ENCODE results near the gene FGF2.
"Not testable (repeated sequence)": the region's sequence is repeated elsewhere in the genome, so short reads cannot be mapped to it uniquely, and the experiment has no call there.

The FGF2 gene

GRCh38 chr4:122845066-122845465 lies 18.4 kb downstream of the FGF2 start:
- DNase-seq, result no peak
- H3K27me3 ChIP-seq (replicated peaks; ENCODE audit: insufficient read depth, low read length), result no peaks in the 10 kb centered on the region
- H3K4me3 ChIP-seq (ENCODE audit: low read length), result no peak overlapping the region
- no peaks in the 10 kb centered on the region; the same call in 1 of the 2 replicates for H3K36me3 ChIP-seq (replicated peaks; ENCODE audit: insufficient read depth, low read length)
- H3K27ac ChIP-seq (ENCODE audit: low read length), result no peak overlapping the region
- H2AFZ ChIP-seq (ENCODE audit: low read length), result no peak overlapping the region
- H3K4me2 ChIP-seq (ENCODE audit: low read depth, low read length), result no peak overlapping the region
- no peaks in the 10 kb centered on the region for H3F3A ChIP-seq (ENCODE audit: insufficient read depth, low read length)
- no peaks in the 10 kb centered on the region for H3K9me2 ChIP-seq (replicated peaks; ENCODE audit: insufficient read depth, low read length)
- no peak overlapping the region for H3K9ac ChIP-seq (ENCODE audit: low read length)
- H3K9me3 ChIP-seq (replicated peaks; ENCODE audit: insufficient read depth, low read length), result no peaks in the 10 kb centered on the region
- no peak for TF ChIP-seq EZH2 (optimal IDR thresholded peaks at IDR 0.05; ENCODE audit: low read depth, low read length)
- TF ChIP-seq EZH2phosphoT487 (IDR thresholded peaks at IDR 0.05; ENCODE audit: low read length), result no peak
- TF ChIP-seq CTCF (IDR thresholded peaks at IDR 0.05; ENCODE audit: low read length), result no peak
- no peaks in the 10 kb centered on the region for H3K4me1 ChIP-seq (ENCODE audit: low read length)
- no peaks in the 10 kb centered on the region for H4K20me1 ChIP-seq (ENCODE audit: insufficient read depth, low read length)
- H3K79me2 ChIP-seq (ENCODE audit: low read length), result no peaks in the 10 kb centered on the region

- no peak overlapping the region for H3K27ac ChIP-seq (ENCODE audit: low read length)
Measured at GRCh38 chr4:122845760-122846159, 19.1 kb downstream of the FGF2 start.

GRCh38 chr4:122847931-122848330 lies 21.3 kb downstream of the FGF2 start:
- Histone ChIP-seq H3K27ac (ENCODE audit: low read length) (no peak overlapping the region), H3K9me2 (replicated peaks; ENCODE audit: insufficient read depth, low read length) (no peaks in the 10 kb centered on the region), H3F3A (ENCODE audit: insufficient read depth, low read length) (no peaks in the 10 kb centered on the region), H3K36me3 (replicated peaks; ENCODE audit: insufficient read depth, low read length) (no peaks in the 10 kb centered on the region), H3K4me3 (ENCODE audit: low read length) (no peak overlapping the region), H3K4me2 (ENCODE audit: low read depth, low read length) (no peak overlapping the region), H3K9me3 (replicated peaks; ENCODE audit: insufficient read depth, low read length) (no peaks in the 10 kb centered on the region), H3K9ac (ENCODE audit: low read length) (no peak overlapping the region), H4K20me1 (ENCODE audit: insufficient read depth, low read length) (no peaks in the 10 kb centered on the region), H3K27me3 (replicated peaks; ENCODE audit: insufficient read depth, low read length) (no peaks in the 10 kb centered on the region), H3K79me2 (ENCODE audit: low read length) (no peaks in the 10 kb centered on the region), H2AFZ (ENCODE audit: low read length) (no peak overlapping the region), H3K4me1 (ENCODE audit: low read length) (peaks cover 17% of the 10 kb centered on the region)
- no peak for DNase-seq
- TF ChIP-seq CTCF (IDR thresholded peaks at IDR 0.05; ENCODE audit: low read length) (no peak), EZH2 (optimal IDR thresholded peaks at IDR 0.05; ENCODE audit: low read depth, low read length) (no peak)

More at GRCh38 chr4:122845760-122846159, 19.1 kb downstream of the FGF2 start:
- Histone ChIP-seq H3K27me3 (replicated peaks; ENCODE audit: insufficient read depth, low read length) (no peaks in the 10 kb centered on the region), H3K36me3 (replicated peaks; ENCODE audit: insufficient read depth, low read length) (no peaks in the 10 kb centered on the region; the same call in 1 of the 2 replicates), H3K9me2 (replicated peaks; ENCODE audit: insufficient read depth, low read length) (no peaks in the 10 kb centered on the region), H3K79me2 (ENCODE audit: low read length) (no peaks in the 10 kb centered on the region), H4K20me1 (ENCODE audit: insufficient read depth, low read length) (no peaks in the 10 kb centered on the region), H3K4me2 (ENCODE audit: low read depth, low read length) (no peak overlapping the region), H3K4me1 (ENCODE audit: low read length) (peaks cover 2% of the 10 kb centered on the region; the same call in 1 of the 2 replicates), H3K9me3 (replicated peaks; ENCODE audit: insufficient read depth, low read length) (no peaks in the 10 kb centered on the region), H3K9ac (ENCODE audit: low read length) (no peak overlapping the region), H3F3A (ENCODE audit: insufficient read depth, low read length) (no peaks in the 10 kb centered on the region), H3K4me3 (ENCODE audit: low read length) (no peak overlapping the region), H2AFZ (ENCODE audit: low read length) (no peak overlapping the region)
- no peak for DNase-seq
- no peak for TF ChIP-seq EZH2phosphoT487 (IDR thresholded peaks at IDR 0.05; ENCODE audit: low read length)
- TF ChIP-seq EZH2 (optimal IDR thresholded peaks at IDR 0.05; ENCODE audit: low read depth, low read length), result no peak
- TF ChIP-seq CTCF (IDR thresholded peaks at IDR 0.05; ENCODE audit: low read length), result no peak

- not testable (repeated sequence) for H4K20me1 ChIP-seq (ENCODE audit: insufficient read depth, low read length)
Measured at GRCh38 chr4:122849789-122850188, 23.2 kb downstream of the FGF2 start.

More at GRCh38 chr4:122849789-122850188, 23.2 kb downstream of the FGF2 start:
- not testable (repeated sequence) for H3F3A ChIP-seq (ENCODE audit: insufficient read depth, low read length); H3K27ac ChIP-seq (ENCODE audit: low read length); DNase-seq; H3K4me2 ChIP-seq (ENCODE audit: low read depth, low read length); H3K79me2 ChIP-seq (ENCODE audit: low read length); H3K9me3 ChIP-seq (replicated peaks; ENCODE audit: insufficient read depth, low read length); H3K36me3 ChIP-seq (replicated peaks; ENCODE audit: insufficient read depth, low read length); H2AFZ ChIP-seq (ENCODE audit: low read length); H3K9me2 ChIP-seq (replicated peaks; ENCODE audit: insufficient read depth, low read length); H3K4me3 ChIP-seq (ENCODE audit: low read length); H3K9ac ChIP-seq (ENCODE audit: low read length); H3K27me3 ChIP-seq (replicated peaks; ENCODE audit: insufficient read depth, low read length)
- peaks cover 17% of the 10 kb centered on the region for H3K4me1 ChIP-seq (ENCODE audit: low read length)

All from MM.1S (cell line).